ENCODE measurements around the gene NSUN2.

NSUN2 gene

DNA sequence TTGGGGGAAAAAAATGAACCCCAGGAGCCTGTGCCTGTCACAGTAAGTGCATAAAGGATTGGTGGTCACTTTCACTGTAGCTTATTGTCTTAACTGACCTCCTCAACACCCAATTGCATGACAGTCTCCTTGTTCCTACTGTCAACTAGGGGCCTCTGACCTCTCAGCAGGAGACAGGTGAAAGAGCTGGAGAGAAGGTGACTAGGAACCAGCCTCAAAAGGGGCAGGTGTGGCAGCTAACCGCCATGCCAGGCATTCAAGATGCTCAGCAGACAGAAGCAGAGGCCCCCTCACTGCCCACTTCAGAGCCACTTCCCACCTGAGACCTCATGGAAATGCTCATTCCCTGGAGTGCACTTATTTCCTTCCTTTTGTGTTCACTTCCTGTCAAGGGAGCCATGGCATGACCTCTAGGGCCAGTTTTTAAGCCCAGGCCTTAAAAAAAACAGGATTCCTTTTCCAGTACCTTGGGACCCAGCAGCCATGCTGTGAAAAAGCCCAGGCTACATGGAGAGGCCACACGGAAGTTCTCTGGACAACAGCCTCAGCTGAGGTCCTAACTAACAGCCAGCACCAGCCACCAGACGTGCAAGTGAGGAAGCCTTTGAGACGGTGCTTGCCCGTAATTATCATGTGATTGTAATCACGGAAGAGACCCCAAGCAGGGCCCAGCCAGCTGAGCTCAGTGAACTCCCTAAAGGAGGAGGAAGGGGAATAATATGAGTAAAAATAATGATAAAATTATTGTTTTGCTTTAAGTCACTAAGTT, 74.9 kb downstream of the NSUN2 start:
- no peak for DNase-seq (ENCODE audit: low spot score)

DNA sequence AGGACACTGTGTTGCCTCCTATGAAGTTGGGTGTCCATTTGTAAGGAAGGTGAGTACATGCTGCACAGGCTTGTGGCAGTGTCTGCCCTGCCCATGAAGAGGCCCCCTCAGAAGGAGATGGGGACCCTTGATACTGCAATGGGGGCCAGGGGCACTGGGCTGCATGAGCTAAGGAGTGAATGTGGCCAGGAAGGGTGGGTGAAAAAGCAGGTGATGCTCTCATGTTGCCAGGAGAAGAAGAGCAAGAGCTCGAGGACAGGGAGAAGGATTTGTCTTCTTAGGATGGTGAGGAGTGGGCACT, 76.1 kb downstream of the NSUN2 start:
- DNase-seq (ENCODE audit: low spot score) = no peak

DNA sequence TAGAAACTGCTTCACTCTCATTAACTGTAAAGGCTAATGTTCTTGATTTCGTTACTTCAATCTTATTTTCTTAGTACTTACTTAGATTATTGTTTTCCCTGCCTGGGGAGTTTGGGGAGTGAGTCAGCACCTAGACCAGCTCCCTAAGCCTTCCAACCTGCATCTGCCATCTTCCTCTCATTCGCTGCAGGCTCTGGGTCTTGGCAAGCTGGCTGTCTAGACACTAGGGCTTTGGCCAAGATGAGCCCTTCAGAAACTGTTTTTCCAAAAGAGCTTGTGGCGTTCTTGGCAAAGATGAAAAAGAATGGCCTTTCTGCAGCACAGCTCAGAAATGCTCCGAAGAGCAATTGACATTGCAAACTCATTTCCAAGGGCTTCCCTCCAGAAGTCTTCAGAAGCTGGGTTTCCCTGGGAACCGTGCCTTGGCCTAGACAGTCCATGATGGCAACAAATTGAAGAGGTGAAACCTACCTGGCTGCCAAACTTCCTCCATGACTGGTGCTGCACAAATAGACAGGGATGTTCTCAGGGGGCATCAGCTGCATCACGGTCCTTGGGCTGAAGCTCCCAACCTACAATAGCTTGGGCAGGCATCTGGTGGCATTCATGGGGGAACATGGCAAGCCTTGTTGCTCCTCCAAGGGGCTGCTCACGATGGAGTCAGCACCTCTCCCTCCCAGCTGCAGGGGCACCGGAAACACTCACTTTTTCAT, 76.6 kb downstream of the NSUN2 start:
- no peak for DNase-seq (ENCODE audit: low spot score)

DNA sequence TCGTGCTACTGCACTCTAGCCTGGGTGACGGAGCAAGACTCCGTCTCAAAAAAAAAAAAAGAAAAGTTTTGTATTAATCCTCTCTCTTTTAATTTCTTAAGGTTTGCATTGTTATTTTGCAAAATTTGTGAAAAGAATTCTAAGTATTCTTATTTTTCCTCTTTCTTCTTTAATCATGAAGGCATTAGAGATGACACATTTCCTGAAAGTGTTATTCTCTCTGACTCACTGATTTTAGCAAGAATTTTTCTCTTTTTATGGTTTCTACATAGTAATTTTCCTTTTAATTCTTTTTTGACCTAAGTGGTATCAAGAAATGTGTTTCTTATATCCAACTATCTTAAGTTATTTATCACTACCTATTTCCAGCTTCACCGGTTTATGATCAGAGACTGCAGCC, 78.0 kb downstream of the NSUN2 start:
- DNase-seq (ENCODE audit: low spot score) = no peak

DNA sequence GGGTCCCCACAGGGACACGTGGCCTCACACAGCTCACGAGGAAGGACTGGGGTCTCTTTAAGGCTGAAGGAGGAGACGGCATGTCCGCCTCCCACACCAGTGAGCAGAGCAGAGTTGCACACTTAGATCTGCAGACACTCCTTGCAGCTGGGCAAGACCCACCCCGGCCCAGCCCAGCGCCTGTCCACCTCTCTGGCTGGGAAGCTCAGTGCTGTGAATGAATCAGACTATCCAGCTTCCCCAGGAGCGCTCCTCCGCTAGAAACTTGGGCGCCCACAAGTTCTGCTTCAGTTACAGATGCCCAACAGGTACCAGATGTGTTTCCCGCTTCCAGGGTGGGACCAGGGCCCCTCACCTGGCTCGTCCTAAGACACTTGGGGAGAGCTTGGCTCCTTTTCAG, 78.9 kb downstream of the NSUN2 start:
- no peak for DNase-seq (ENCODE audit: low spot score)

DNA sequence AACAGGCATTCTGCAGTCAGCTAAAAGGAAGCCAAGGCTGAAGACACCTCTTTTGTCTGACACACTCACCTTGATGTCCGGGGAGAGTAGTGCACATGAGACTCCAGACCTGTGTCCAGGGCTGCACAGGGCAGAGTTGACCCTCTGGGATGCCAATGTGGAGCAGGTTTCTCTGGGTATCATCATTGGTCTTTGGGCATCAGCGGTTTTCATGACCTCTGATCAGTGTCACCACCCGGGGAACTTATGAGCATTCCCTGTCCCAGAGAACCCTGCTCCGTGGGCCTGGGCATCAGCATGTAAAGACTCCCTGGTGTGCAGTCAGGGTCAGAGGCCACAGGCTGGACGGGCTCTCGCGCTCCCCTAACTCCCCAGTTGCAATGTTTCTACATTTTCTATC, 80.2 kb downstream of the NSUN2 start:
- DNase-seq (ENCODE audit: low spot score) = no peak

DNA sequence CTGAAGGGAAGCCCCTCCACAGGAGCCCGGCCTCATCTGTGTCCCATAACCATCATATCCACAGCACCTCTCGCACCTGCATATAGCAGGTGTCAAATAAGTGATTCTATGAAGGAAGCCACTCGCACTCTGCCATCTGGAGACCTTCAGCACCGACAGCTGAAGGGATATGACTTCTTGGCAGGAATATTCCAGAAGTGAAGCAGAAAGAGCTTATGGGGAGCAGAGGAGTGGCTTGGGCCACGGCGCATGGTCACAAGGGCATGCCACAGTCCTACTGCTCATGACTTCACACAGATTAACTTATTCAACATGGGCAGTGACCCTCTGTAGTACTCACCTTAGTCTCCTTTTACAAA, 80.9 kb downstream of the NSUN2 start:
- no peak for DNase-seq (ENCODE audit: low spot score)

DNA sequence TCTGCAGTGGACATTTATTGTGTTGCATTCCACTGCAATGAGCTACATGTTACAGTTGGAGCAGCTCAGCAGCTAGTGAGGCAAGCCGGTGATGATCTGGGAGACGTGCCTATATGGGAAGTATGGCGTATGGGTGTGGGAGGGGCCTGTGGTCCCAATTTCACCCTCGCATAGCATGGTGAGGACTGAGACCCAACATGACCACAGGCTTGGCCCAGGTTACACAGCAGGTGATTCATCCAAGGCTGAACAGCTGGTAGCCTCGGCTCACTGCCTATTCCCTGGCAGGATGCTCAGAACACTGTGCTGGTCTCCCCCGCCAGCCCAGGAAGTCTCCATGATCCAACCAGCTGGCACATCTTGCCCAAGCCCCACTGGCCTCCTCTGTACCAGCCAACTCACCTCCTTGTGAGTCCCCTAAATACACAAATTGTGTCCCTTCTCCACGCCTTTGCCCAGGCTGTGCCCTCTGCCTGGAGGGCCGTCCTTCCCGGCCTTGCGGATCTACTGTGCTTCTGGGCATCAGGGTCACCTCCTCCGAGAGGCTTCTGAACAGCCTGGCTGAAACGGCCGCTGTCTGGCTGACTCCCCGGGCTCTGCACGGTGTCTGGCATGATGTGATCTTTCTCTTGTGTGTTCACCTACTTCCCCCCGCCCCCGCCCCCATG, 81.4 kb downstream of the NSUN2 start:
- no peak for DNase-seq (ENCODE audit: low spot score)

DNA sequence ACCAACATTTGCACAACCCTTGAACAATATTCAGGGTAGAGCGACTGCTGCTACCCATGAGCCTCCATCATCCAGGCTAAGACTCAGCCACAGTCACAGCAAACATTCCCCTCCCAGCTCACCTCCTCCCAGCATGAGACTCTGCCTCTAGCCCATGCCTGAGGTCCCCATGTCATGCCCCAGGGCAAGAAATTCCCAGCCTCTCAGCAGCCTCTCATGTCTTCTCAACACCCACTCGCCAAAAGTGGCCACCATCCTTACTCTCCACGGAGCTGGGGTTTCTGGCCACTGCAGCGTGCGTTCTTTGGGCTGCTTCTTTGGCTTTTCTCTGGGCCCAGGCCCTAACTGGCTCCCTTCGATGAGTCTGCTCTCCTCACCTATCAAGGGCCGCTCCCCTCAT, 82.2 kb downstream of the NSUN2 start:
- no peak for DNase-seq (ENCODE audit: low spot score)
